Activated naive CD8-positive, alpha-beta T cell treated with anti-CD3 and anti-CD28 coated beads, Interleukin-2, amount 50 U/mL, for 24 hours (primary cell): ENCODE results near the gene GAS6.

Experiments used
- ATAC-seq: fragments of 150-1000 bp; cut with Tn5 transposase; one replicate; pipeline ENCODE4 v1.10.0; 2021
- DNase-seq: peaks from one replicate; pipeline ENCODE4 v3.0.0; 2021
- H3K27ac Mint-ChIP-seq: one replicate; pipeline ENCODE4 v1.8.0; 2021; ENCODE audit warnings: mild to moderate bottlenecking, mixed read lengths
- H3K27me3 Mint-ChIP-seq: one replicate; pipeline ENCODE4 v1.8.0; 2021; ENCODE audit warnings: mixed read lengths
- H3K36me3 Mint-ChIP-seq: one replicate; pipeline ENCODE4 v1.8.0; 2021; ENCODE audit warnings: low read depth, mixed read lengths
- H3K4me1 Mint-ChIP-seq: one replicate; pipeline ENCODE4 v1.8.0; 2021; ENCODE audit warnings: mixed read lengths
- H3K4me3 Mint-ChIP-seq: one replicate; pipeline ENCODE4 v1.8.0; 2021; ENCODE audit warnings: mild to moderate bottlenecking, moderate library complexity, mixed read lengths
- H3K9me3 Mint-ChIP-seq: one replicate; pipeline ENCODE4 v1.8.0; 2021; ENCODE audit warnings: mixed read lengths

The GAS6 gene

DNA sequence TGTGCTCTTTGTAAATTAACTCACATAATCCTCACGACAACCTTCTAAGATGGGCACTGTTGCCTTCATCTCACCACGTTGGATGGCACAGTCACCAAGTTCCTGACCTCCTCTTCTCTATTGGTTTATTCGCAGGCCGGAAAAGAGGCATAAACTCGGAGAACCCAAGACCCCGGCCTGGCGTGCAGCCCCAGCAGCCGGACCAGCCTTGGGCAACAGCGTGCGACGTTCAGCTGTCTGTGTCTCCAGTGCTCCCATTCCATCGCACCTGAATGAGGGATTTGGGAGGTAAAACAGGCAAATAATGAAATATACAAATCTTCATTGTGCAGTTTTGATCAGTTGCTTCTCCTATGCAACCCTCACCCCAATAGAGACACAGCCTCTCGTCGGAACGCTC, 34.5 kb upstream of the GAS6 start:
- Mint-ChIP-seq H3K36me3 (no peaks in the 10 kb centered on the region), H3K4me1 (no peaks in the 10 kb centered on the region), H3K4me3 (no peak overlapping the region), H3K9me3 (no peaks in the 10 kb centered on the region), H3K27ac (no peak overlapping the region), H3K27me3 (peaks cover 29% of the 10 kb centered on the region)
- DNase-seq, result no peak
- ATAC-seq, result no peak

DNA sequence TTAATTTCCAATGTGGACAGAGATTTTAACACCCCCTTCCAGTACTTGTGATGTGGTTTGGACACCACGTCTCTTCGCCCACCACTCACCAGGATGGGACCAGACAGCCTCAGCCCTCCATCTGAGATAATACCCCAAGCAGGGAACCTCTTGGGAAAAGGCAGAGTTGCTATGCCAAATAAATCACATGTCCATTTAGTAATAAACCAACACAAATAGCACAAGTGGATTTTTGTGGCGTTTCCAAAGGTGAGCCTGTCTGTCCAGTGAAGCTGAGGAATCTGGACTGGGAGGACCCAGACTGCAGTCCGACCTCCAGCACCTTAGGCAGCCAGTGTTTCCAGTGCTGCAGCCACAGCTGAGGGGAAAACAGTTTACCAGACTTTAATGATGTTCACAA, 34.1 kb upstream of the GAS6 start:
- Mint-ChIP-seq H3K27me3 (peaks cover 29% of the 10 kb centered on the region), H3K27ac (no peak overlapping the region), H3K4me3 (no peak overlapping the region), H3K9me3 (no peaks in the 10 kb centered on the region), H3K36me3 (no peaks in the 10 kb centered on the region), H3K4me1 (no peaks in the 10 kb centered on the region)
- DNase-seq, result no peak
- ATAC-seq, result no peak

DNA sequence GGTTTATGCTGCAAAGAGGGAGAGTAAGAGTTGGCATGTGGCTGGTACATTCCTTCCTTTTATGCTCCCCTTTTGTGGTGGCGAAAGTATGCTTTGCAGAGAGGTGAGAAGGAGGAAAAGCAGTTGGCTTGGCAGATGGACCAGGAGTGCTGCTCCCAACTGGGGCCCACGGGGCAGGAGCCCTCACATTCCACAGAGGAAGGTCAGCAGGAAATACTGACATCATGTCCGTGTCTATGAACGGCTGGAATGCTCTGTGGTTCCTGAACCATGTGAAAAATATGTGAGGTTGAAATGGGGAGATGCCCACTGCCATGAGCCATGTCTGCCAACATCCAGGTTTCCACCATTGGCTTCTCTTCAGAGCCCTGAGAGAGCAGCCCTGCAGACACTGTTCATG, 33.3 kb upstream of the GAS6 start:
- no peak overlapping the region for H3K4me3 Mint-ChIP-seq
- H3K27ac Mint-ChIP-seq, result no peak overlapping the region
- no peak for ATAC-seq
- peaks cover 29% of the 10 kb centered on the region for H3K27me3 Mint-ChIP-seq
- H3K9me3 Mint-ChIP-seq, result no peaks in the 10 kb centered on the region
- H3K4me1 Mint-ChIP-seq, result no peaks in the 10 kb centered on the region
- no peak for DNase-seq
- no peaks in the 10 kb centered on the region for H3K36me3 Mint-ChIP-seq

DNA sequence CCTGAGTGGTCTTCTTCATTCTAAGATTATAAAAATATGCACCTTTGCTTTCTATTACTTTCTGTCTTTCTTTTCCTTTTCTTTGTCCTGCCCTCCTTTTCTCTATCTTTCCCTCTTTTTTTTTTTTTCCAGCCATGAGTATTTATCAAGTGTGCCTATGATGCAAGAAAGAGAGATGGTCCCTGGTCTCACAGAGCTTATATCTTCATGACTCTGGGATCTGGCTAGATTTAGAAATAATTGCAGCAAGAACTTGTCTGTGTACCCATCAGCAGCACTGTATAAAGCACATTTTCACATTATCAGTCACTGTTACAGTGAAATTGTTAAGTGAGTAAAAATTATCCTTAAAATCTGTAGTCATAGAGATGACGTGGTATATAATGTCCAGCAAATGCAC, 31.6 kb upstream of the GAS6 start:
- Mint-ChIP-seq H3K27ac (no peak overlapping the region), H3K4me1 (no peaks in the 10 kb centered on the region), H3K36me3 (no peaks in the 10 kb centered on the region), H3K27me3 (peaks cover 29% of the 10 kb centered on the region), H3K4me3 (no peak overlapping the region), H3K9me3 (no peaks in the 10 kb centered on the region)
- ATAC-seq (no peak), DNase-seq (no peak)

DNA sequence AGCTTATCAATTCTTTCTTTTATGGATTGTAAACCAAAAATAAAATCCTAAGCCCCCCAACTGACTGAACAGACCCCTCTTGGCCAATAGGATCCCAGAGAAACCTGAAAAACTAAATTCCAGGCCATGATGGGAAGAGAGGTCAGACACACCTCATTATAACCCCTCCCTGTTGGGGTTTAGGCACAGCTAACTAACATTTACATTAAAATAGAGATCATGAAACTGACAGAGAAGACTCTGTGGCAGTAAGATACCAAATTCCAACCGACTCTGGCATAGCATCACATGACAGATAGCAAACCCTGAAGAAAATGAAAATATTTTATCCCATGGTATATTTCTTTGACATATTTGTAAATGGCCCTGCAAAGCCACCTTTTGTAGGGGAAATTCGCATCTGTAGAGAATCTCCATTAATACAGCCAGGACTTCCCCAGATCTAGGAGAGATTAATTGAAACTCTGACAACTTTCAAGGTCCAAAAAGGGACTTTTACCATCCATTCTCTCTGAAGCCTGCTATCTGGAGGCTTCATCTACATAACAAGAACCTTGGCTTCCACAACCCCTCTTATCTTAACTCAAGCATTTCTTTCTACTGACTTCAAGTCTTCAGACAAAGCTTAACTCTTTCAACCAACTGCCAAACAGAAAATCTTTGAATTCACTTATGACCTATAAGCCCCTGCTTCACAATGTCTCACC, 27.1 kb upstream of the GAS6 start:
- no peak overlapping the region for H3K27ac Mint-ChIP-seq
- H3K4me3 Mint-ChIP-seq, result no peak overlapping the region
- no peaks in the 10 kb centered on the region for H3K9me3 Mint-ChIP-seq
- peaks cover 19% of the 10 kb centered on the region for H3K27me3 Mint-ChIP-seq
- H3K4me1 Mint-ChIP-seq, result no peaks in the 10 kb centered on the region
- H3K36me3 Mint-ChIP-seq, result no peaks in the 10 kb centered on the region
- DNase-seq (no peak), ATAC-seq (no peak)

DNA sequence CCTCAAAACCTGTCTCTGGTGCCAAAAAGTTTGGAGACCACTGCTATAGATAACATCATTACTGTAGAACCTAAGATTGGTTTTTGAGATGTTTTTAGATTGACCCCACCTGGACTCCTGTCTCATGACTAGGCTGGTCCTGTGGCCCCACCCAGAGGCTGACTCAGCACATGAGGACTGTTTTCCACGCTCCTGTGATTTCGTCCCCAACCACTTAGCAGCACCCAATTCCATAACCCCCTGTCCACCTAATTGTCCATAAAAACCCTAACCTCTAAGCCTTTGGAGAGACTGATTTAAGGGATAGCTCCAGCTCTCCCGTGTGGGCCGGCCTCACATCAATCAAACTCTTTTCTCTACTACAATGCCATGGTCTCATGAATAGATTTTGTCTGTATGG, 25.6 kb upstream of the GAS6 start:
- ATAC-seq (no peak), DNase-seq (no peak)
- no peak overlapping the region for H3K4me3 Mint-ChIP-seq
- no peak overlapping the region for H3K27ac Mint-ChIP-seq
- no peaks in the 10 kb centered on the region for H3K4me1 Mint-ChIP-seq
- no peaks in the 10 kb centered on the region for H3K36me3 Mint-ChIP-seq
- peaks cover 9% of the 10 kb centered on the region for H3K27me3 Mint-ChIP-seq
- no peaks in the 10 kb centered on the region for H3K9me3 Mint-ChIP-seq

DNA sequence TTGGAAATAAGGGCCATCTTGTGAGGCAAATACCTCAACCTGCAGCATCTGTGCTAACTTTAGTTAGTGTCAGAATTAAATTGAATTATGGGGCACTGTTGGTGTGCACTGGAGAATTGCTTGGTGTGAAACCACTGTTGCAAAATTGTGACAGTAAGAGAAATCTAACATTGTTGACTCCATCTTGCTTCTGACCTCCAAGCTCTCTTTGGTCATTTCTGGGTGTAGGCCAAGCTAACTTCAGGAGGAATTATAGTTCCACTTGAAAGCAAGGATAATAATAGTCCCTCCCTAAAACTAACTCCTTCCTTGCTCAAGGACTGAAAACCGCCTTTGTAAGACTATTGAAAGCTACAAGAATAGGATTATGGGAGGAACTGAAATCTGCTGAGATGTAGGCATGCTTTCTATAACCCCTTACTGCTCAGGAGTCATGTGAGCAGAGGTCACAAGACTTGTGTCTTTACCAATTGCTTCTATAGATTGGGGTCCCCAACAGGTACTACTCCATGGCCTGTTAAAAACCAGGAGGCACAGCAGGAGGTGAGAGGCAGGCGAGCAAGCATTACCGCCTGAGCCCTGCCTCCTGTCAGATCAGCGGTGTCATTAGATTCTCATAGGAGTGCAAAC, 24.9 kb upstream of the GAS6 start:
- Mint-ChIP-seq H3K36me3 (no peaks in the 10 kb centered on the region), H3K9me3 (no peaks in the 10 kb centered on the region), H3K27me3 (peaks cover 4% of the 10 kb centered on the region), H3K4me1 (no peaks in the 10 kb centered on the region), H3K4me3 (no peak overlapping the region), H3K27ac (no peak overlapping the region)
- DNase-seq (no peak), ATAC-seq (no peak)

DNA sequence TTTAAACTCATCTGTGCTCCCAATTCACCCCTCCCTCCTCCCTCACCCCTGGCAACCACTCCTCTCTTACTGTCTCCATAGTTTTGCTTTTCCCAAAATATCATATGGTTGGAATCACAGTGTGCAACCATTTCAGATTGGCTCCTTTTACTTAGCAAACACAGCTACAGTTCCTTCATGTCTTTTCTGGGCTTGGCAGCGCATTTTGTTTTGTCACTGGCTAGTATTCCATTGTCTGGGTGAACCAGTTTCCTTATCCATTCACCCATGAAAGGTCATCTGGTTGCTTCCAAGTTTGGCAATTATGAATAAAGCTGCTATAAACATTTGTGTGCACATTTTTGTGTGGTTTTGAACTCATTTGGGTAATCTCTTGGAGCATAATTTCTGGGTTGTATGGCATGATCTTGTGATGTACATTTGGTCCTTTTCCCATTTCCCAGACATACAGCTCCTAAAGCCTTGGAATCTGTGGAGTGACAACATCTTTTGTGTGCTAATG, 23.9 kb upstream of the GAS6 start:
- DNase-seq (no peak), ATAC-seq (no peak)
- Mint-ChIP-seq H3K36me3 (no peaks in the 10 kb centered on the region), H3K9me3 (no peaks in the 10 kb centered on the region), H3K27me3 (peaks cover 2% of the 10 kb centered on the region), H3K27ac (no peak overlapping the region), H3K4me3 (no peak overlapping the region), H3K4me1 (peaks cover 2% of the 10 kb centered on the region)

DNA sequence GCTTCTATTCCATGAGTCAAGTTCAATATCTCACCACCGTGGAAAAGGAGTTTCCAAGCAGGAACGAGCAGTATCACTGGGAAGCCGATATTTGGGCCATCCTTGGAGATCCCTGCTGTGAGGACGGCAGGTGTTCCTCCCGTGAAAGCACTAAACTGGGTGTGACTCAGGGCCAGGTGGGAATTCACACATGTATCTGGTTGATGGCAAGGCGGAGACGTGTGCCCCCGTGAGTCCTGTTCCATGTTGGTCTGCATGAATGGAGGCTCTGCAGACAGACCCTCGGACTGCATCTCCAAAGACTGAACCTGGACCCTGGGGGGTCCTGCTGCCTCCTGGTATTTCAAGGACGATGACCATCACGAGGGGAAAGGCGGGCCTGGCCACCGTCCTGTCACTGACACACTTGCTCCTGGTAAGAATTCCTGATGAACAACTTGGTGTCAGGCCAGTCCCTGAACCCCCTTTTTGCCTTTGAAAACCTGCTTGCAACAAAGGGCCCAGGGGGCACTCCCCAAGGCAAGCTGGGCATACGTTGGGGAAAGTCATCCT, 22.8 kb upstream of the GAS6 start:
- Mint-ChIP-seq H3K9me3 (no peaks in the 10 kb centered on the region), H3K36me3 (no peaks in the 10 kb centered on the region), H3K27ac (no peak overlapping the region), H3K4me3 (no peak overlapping the region), H3K4me1 (peaks cover 11% of the 10 kb centered on the region), H3K27me3 (peaks cover 2% of the 10 kb centered on the region)
- DNase-seq (no peak), ATAC-seq (no peak)

DNA sequence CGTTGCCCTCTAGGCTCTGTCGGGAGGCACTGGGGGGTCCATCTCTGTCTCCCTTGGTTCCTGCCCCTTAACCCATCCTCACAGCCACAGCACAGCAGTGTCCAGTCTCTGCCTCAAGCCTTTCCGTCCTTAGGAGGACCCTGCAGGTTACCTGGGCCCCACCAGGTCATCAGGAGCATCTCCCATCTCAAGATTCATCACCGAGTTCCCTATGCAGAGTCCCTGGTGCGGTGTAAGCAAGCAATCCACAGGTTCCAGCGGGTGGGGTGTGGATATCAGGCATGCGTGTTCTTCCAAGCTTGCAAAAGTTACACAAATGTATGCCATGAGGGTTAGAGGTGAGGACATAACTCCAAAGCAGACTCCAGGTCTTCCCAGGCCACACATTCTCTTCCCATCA, 20.9 kb upstream of the GAS6 start:
- Mint-ChIP-seq H3K27ac (no peak overlapping the region), H3K9me3 (no peaks in the 10 kb centered on the region), H3K4me1 (peaks cover 20% of the 10 kb centered on the region), H3K36me3 (no peaks in the 10 kb centered on the region), H3K4me3 (no peak overlapping the region), H3K27me3 (peaks cover 2% of the 10 kb centered on the region)
- ATAC-seq, result no peak
- DNase-seq, result no peak

DNA sequence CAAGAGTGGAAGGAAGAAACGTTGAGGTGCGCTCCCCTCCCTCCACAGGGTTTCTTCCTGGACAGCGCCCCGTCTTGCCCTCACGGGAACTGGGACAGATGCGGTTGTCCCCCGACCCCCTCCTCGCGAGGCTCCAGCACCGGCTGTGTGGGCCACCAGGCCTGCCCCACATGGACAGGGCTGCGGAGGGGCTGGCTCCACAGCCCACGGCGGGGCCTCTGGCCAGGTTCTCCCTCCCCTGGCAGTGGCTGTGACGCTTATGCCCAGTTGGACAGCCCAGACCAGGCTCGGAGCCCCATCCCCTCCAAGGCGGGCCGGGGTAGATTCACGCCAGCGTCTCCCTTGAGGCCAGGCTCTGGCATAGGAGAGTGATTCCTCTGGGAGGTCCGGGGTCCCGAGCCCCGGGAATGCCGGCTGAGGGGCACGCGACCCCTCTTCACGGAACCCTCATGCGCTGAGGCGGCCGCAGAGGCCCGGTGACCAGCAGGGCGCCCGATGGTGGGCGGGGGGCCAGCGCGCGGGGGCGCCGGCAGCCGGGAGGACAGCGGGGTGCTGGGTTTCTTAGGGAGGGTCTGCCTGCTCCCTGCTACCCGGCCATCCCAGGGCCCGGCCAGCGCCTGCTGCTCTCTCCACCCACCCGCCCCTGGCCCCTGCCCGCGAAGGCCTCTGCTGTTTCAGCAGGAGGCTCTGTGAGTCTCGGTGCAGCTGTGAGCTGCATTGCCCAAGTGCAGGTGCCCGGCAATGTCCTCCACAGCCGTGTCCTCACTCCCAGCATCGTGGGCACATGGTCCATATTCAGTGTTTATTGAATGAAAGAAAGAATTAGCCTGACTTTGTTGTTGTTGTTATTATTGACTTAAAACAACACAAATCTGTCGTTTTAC, 20.3 kb upstream of the GAS6 start:
- no peak overlapping the region for H3K4me3 Mint-ChIP-seq
- H3K27me3 Mint-ChIP-seq, result no peaks in the 10 kb centered on the region
- no peaks in the 10 kb centered on the region for H3K36me3 Mint-ChIP-seq
- DNase-seq, result no peak
- peaks cover 21% of the 10 kb centered on the region for H3K4me1 Mint-ChIP-seq
- no peaks in the 10 kb centered on the region for H3K9me3 Mint-ChIP-seq
- ATAC-seq, result no peak
- no peak overlapping the region for H3K27ac Mint-ChIP-seq

DNA sequence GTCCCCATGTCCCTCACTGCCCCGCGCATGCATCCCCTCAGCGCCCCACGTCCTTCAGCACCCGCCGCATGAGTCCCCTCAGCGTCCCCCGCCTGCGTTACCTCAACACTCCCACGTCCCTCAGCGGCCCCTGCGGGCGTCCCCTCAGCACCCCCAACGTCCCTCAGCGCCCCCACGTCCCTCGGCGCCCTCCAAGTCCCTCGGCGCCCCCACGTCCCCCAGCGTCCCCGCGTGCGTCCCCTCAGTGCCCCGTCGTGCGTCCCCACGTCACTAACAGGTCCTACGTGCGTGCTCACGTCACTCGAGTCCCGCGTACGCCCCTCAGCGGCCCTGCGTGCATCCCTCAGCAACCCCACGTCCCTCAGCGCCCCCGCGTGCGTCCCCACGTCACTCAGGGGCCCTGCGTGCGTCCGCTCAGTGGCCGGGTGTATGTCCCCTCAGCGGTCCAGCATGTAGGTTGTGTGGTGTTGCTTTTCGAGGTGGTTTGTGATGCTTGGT, 19.5 kb upstream of the GAS6 start:
- H3K27ac Mint-ChIP-seq, result no peak overlapping the region
- no peaks in the 10 kb centered on the region for H3K36me3 Mint-ChIP-seq
- ATAC-seq (no peak), DNase-seq (no peak)
- no peak overlapping the region for H3K4me3 Mint-ChIP-seq
- no peaks in the 10 kb centered on the region for H3K9me3 Mint-ChIP-seq
- H3K4me1 Mint-ChIP-seq, result peaks cover 21% of the 10 kb centered on the region
- no peaks in the 10 kb centered on the region for H3K27me3 Mint-ChIP-seq

DNA sequence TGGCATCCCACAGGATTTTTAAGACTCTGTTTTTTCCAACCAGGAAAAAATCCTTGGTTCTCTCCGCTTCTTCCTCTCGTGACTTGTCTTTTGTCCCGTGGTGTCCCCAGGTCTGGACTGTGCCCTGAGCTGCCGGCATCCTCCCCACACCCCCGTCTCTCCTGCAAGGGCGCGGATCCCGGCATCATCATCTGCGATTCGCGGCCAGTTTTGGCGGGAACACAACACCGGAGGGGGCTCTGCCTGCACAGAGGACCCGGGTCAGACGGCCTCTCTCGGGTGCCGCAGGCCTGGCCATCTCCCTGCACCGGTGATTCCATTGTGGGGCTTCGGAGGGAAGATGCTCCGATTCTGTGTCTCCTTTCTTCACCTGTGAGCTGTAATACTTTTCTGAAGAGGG, 18.8 kb upstream of the GAS6 start:
- Mint-ChIP-seq H3K4me3 (no peak overlapping the region), H3K9me3 (no peaks in the 10 kb centered on the region), H3K36me3 (no peaks in the 10 kb centered on the region), H3K27ac (no peak overlapping the region), H3K4me1 (peaks cover 21% of the 10 kb centered on the region), H3K27me3 (no peaks in the 10 kb centered on the region)
- ATAC-seq (no peak), DNase-seq (no peak)

DNA sequence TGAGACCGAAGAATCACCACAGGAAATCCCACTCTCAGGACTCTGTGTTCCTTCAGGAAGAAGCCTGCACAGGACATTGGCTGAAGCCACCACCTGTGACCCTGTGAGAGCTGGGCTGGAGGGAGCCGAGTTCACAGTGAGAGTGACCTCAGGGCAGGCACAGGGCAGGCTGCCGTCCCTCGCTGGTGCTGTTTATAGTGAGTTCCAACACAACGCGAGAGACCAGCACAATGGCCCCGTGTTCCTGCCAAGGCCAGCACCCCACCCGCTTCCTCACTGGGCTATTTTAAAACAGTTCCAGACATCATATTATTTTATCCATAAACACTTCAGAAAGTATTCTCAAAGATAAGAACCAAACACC, 18.4 kb upstream of the GAS6 start:
- ATAC-seq (no peak), DNase-seq (no peak)
- Mint-ChIP-seq H3K27me3 (no peaks in the 10 kb centered on the region), H3K4me3 (no peak overlapping the region), H3K9me3 (no peaks in the 10 kb centered on the region), H3K36me3 (no peaks in the 10 kb centered on the region), H3K4me1 (peaks cover 21% of the 10 kb centered on the region), H3K27ac (no peak overlapping the region)
